ENCODE results near the gene PSMB11.

Gene PSMB11

DNA sequence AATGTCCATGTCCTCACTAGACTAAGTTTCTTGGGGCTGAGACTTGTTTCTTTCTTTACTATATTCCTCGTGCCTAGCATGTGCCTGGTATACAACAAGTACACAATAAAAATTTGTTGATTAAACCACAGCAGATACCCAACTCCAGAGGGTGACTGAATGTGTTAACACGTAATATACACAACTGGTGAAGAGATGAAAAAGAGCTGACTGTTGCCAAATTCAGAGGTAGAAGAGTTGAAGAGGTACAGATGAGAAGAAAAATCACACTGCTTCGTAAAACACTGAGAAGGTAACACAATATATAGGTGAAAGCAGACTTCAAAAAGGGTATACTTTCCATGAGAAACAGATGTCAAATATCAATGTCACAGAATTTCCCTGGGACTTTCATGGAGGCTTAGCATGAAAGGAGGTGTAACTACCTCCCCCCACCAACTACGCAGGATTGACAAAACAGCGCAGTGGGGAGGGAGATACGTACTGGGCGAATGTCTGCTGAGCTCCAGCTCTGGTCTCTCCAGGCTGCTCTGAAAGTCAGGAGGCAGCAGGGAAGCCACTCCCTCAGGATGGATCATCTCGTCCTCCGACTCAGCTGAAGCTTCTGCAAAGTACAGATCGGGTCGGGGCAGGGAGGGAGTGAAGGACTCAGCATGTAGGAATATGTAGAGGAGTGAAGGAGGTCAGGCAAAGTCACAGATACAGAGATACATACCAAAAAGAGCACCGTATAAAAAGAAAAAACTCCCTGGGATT lies 47.7 kb downstream of the PSMB11 start:
- DNase-seq, result no peak

DNA sequence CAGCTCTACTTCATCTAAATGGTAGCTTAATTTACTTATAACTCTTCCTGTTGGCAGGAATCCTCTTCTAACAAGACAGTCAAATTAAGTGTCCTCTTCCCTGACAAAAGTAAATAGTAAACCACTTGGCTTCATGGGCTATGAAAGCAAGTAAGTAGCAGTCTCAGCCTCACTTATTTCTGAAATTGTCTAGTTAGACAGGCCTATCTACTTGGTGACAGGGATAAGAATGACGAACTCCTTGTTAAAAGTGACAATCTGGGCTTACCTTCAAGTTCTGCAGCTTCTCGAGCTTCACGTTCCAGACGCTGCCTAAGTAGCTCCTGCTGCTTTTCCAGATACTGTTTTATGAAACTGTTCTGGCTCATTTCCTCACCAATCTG lies 48.2 kb downstream of the PSMB11 start:
- no peak for DNase-seq

DNA sequence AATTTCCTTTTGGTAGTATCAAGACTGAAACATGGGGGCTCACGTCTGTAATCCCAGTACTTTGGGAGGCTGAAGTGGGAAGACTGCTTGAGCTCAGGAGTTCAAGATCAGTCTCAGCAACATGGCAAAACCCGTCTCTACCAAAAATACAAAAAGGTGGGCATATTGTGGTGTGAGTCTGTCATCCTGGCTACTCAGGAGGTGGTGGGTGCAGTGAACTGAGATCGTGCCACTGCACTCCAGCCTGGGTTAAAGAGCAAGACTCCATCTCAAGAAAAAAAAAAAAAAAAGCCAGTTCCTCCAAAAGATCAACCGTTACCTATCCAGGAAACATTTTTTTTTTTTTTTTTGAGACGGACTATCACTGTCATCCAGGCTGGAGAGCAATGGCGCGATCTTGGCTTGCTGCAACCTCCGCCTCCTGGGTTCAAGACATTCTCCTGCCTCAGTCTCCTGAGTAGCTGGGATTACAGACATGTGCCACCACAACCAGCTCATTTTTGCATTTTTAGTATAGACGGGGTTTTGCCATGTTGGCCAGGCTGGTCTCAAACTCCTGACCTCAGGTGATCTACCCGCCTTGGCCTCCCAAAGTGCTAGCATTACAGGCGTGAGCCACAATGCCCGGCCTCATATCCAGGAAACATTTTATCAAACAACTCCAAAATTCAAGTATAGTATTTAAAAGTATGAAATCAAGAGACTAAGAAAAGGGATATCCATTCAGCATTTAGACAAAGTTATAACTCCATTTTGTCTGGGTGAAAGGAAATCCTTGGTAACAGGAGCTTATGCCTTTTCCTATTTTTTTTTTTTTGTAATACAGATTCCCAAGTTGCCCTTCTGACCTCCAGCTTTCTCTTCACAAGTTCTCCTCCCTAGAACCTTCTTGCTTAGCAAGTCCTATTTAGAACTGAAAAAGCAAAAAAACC lies 49.5 kb downstream of the PSMB11 start:
- DNase-seq, result no peak

DNA sequence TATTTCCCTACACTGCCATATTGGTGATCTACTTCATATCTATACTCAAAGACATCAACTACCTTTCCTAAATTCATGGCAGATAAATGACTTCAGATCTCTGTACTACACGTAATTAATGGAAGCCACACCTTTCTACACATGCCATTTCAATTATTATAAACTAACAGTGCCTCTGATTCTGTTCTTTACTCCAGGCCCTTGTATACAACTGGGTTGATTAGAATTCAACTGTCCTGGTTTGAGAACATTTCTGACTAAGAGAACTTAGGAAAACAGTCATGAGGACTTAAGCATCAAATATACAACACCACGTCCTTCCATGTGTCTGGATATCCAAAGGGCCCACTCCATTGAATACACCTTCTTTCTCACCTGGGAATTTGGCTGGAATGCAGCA lies 51.1 kb downstream of the PSMB11 start:
- DNase-seq, result no peak

DNA sequence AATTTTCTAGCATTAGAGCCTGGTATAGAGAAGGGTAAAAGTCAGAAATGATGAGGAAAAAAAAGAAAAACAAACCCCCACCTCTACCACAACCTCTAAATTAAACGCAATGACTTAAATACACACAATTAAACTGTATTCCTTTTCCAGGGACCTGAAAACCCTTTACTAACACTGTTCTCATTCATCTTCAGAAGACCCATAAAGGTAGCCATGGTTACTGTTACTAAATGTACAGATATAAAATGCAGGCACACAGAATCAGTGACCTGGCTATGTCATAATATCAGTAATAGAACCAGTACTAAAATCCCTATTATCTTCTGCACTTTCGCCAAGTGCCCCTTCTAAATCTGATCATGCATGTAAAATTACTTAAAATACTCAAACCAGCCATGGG lies 51.5 kb downstream of the PSMB11 start:
- DNase-seq, result no peak

All from EL (cell line).